ENCODE data around the gene FEN1. TPM values are rescaled to one million over a fixed set of nuclear protein-coding genes. Genes with fewer than 3 reads are reported as not detected.

Gene FEN1
- total RNA-seq, 1 experiment from 2014 or later = 86.1 TPM

GRCh38 chr11:61775606-61776554 lies 16.8 kb upstream of the FEN1 start:
- DNase-seq = no peak
- H3K4me3 ChIP-seq (ENCODE audit: low read depth, low read length) = no peak overlapping the region
- Mint-ChIP-seq H3K4me3 (ENCODE audit: unreplicated experiment) (no peak overlapping the region), H3K27me3 (ENCODE audit: insufficient read depth, unreplicated experiment) (no peaks in the 10 kb centered on the region), H3K27ac (ENCODE audit: unreplicated experiment) (no peak overlapping the region), H3K36me3 (ENCODE audit: insufficient read depth, unreplicated experiment) (peaks cover 89% of the 10 kb centered on the region), H3K9me3 (ENCODE audit: unreplicated experiment) (no peaks in the 10 kb centered on the region), H3K4me1 (ENCODE audit: low read depth, unreplicated experiment) (peaks cover 7% of the 10 kb centered on the region)
- POLR2A ChIA-PET = no interaction called here
- BruUV-seq (replicated peaks) = no TSS peak
- no peaks in the 10 kb centered on the region for H3K9me3 ChIP-seq
- CTCF ChIA-PET = interaction anchor here (1.3 to 1.6 kb wide), 2 partner anchors 12 to 27 kb away, joined by 4 to 7 read pairs; no protein-coding TSS in a partner anchor
- intact Hi-C loops (cut with micrococcal nuclease; ENCODE audit: unreplicated experiment) = loop anchor here (1.0 kb wide), 2 partner anchors 22 to 29 kb away; no protein-coding TSS in a partner anchor
- TF ChIP-seq, protein P1, sequence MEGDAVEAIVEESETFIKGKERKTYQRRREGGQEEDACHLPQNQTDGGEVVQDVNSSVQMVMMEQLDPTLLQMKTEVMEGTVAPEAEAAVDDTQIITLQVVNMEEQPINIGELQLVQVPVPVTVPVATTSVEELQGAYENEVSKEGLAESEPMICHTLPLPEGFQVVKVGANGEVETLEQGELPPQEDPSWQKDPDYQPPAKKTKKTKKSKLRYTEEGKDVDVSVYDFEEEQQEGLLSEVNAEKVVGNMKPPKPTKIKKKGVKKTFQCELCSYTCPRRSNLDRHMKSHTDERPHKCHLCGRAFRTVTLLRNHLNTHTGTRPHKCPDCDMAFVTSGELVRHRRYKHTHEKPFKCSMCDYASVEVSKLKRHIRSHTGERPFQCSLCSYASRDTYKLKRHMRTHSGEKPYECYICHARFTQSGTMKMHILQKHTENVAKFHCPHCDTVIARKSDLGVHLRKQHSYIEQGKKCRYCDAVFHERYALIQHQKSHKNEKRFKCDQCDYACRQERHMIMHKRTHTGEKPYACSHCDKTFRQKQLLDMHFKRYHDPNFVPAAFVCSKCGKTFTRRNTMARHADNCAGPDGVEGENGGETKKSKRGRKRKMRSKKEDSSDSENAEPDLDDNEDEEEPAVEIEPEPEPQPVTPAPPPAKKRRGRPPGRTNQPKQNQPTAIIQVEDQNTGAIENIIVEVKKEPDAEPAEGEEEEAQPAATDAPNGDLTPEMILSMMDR (IDR thresholded peaks at IDR 0.05; ENCODE audit: insufficient read depth in 1 of 2, low read depth in 1 of 2, low read length in 1 of 2, severe bottlenecking in 1 of 2, unreplicated experiment in 1 of 2) = no peak
- peaks cover 13% of the 10 kb centered on the region for H3K4me1 ChIP-seq
- H3K27me3 ChIP-seq (replicated peaks; ENCODE audit: control insufficient read depth, insufficient read depth, low read length) = no peaks in the 10 kb centered on the region
- peaks cover 6% of the 10 kb centered on the region for H3K36me3 ChIP-seq (ENCODE audit: control insufficient read depth, insufficient read depth, low read length)

DNA sequence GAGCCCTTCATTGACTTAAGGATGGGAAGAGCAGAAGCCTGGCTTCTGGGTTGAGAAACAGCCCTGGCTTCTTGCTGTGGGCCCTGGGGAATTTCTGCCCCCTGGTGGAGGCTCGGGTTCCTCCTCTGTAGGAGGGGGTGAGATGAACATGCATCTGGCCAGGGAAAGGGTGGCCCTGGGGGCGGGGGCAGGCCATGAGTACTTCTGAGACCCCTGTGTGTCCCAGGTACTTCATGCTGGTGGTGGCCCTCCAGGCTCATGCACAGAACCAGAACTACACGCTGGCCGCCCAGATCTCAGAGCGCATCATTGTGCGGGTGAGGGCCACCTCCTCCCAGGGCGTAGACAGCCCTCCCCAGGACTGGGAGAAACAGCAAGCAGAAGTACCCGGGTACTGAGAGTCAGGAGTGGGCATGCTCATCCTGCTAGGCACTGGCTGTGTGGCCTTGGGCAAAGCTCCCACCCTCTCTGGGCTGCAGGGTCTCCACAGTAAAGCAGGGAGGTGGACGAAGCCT lies 16.1 kb upstream of the FEN1 start:
- Mint-ChIP-seq H3K9me3 (ENCODE audit: unreplicated experiment) (no peaks in the 10 kb centered on the region), H3K4me3 (ENCODE audit: unreplicated experiment) (no peak overlapping the region), H3K27ac (ENCODE audit: unreplicated experiment) (no peak overlapping the region), H3K27me3 (ENCODE audit: insufficient read depth, unreplicated experiment) (no peaks in the 10 kb centered on the region), H3K4me1 (ENCODE audit: low read depth, unreplicated experiment) (peaks cover 7% of the 10 kb centered on the region), H3K36me3 (ENCODE audit: insufficient read depth, unreplicated experiment) (peaks cover 85% of the 10 kb centered on the region)
- H3K27me3 ChIP-seq (replicated peaks; ENCODE audit: control insufficient read depth, insufficient read depth, low read length) = no peaks in the 10 kb centered on the region
- H3K4me3 ChIP-seq (ENCODE audit: low read depth, low read length) = no peak overlapping the region
- intact Hi-C loops (cut with micrococcal nuclease; ENCODE audit: unreplicated experiment) = loop anchor here (1.0 kb wide), 2 partner anchors 22 to 29 kb away; no protein-coding TSS in a partner anchor
- peak; percentile 77 to 81 for DNase-seq
- TF ChIP-seq, protein P1 (IDR thresholded peaks at IDR 0.05; ENCODE audit: insufficient read depth in 1 of 2, low read depth in 1 of 2, low read length in 1 of 2, severe bottlenecking in 1 of 2, unreplicated experiment in 1 of 2) = peak; percentile 76 to 82
- POLR2A ChIA-PET = no interaction called here
- peaks cover 6% of the 10 kb centered on the region for H3K36me3 ChIP-seq (ENCODE audit: control insufficient read depth, insufficient read depth, low read length)
- CTCF ChIA-PET = interaction anchor here (1.6 to 2.3 kb wide), 2 partner anchors 11 to 20 kb away, joined by 6 to 7 read pairs; no protein-coding TSS in a partner anchor
- peaks cover 7% of the 10 kb centered on the region; the same call in 1 of the 2 replicates for H3K4me1 ChIP-seq
- BruUV-seq (replicated peaks) = no TSS peak
- H3K9me3 ChIP-seq = no peaks in the 10 kb centered on the region

GRCh38 chr11:61777234-61778090 lies 15.2 kb upstream of the FEN1 start:
- ChIA-PET POLR2A (no interaction called here), CTCF (interaction anchor here (2.3 kb wide), 1 partner anchor 20 kb away, joined by 6 read pairs; no protein-coding TSS in a partner anchor)
- Mint-ChIP-seq H3K9me3 (ENCODE audit: unreplicated experiment) (no peaks in the 10 kb centered on the region), H3K36me3 (ENCODE audit: insufficient read depth, unreplicated experiment) (peaks cover 84% of the 10 kb centered on the region), H3K4me1 (ENCODE audit: low read depth, unreplicated experiment) (peaks cover 7% of the 10 kb centered on the region), H3K4me3 (ENCODE audit: unreplicated experiment) (no peak overlapping the region), H3K27me3 (ENCODE audit: insufficient read depth, unreplicated experiment) (no peaks in the 10 kb centered on the region), H3K27ac (ENCODE audit: unreplicated experiment) (peak overlapping the region; percentile 80)
- DNase-seq = no peak
- TF ChIP-seq, protein P1 (IDR thresholded peaks at IDR 0.05; ENCODE audit: insufficient read depth in 1 of 2, low read depth in 1 of 2, low read length in 1 of 2, severe bottlenecking in 1 of 2, unreplicated experiment in 1 of 2) = no peak
- intact Hi-C loops (cut with micrococcal nuclease; ENCODE audit: unreplicated experiment) = no loop called here
- Histone ChIP-seq H3K9me3 (no peaks in the 10 kb centered on the region), H3K4me3 (ENCODE audit: low read depth, low read length) (no peak overlapping the region), H3K27me3 (replicated peaks; ENCODE audit: control insufficient read depth, insufficient read depth, low read length) (no peaks in the 10 kb centered on the region), H3K4me1 (no peaks in the 10 kb centered on the region), H3K36me3 (ENCODE audit: control insufficient read depth, insufficient read depth, low read length) (peaks cover 6% of the 10 kb centered on the region)
- BruUV-seq (replicated peaks) = no TSS peak

Data from Caco-2 (cell line).